Caki2 (cell line): ENCODE data around the gene TCF4. TPM values are rescaled to one million over a fixed set of nuclear protein-coding genes. Genes with fewer than 3 reads are reported as not detected.

Source experiments
- DNase-seq: peaks from one replicate; pipeline ENCODE4 v3.0.0-alpha.2; 2015; ENCODE audit warnings: low read depth
- in situ Hi-C: cut with HindIII; loops from 2 replicates; pipeline ENCODE4 v1.10.0; 2016; ENCODE audit warnings: low sequenced_read_pairs, low pct_unique_long_range_greater_than_20kb, mixed read lengths
- total RNA-seq: library from RNA; depleted of rRNA; stranded (reverse); fragments of >200 nt; shearing (Covaris generic); gene quantifications from 2 replicates; pipeline ENCODE4 v1.2.3, GENCODE V29; 2014; ENCODE audit warnings: low replicate concordance

TCF4 gene
- total RNA-seq, 1 experiment from 2014 or later: 9.5 TPM

DNA sequence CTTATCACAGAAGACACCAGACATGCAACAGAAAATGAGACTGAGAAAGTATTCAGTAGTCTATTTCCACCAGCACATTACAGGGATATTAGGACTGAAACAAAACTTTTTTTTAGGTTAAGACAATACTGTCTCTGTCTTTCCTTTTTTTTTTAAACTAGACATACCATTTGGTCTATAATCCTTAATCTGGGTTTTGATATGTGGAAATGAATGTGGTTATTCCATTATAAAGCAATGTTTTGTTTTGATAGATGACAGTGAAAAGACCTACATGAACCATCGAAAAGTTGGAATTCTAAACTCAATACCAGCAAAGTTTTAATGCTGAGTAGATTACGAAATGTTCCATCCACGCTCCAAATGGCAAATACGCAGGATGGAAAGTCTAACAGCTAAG, 123.4 kb downstream of the TCF4 start:
- DNase-seq: no peak
- in situ Hi-C loops: no loop called here

DNA sequence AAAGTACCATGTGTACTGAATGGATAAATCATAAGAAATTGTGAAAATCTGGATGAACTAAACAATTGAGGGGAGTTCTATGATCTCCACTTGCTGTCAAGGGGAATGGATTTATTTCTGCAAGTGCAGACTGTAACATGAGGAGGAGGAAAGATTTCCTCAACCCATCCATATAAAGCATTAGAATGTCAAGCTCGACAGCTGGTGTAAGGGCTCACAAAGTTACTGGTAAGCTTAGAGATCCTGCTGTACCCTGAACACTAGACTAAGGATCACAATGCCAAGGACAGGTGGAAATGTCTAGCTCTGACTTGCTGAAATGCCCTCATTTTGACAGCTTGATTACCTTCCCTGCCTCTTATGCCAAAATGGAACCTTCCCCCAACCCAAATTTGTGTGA, 125.3 kb downstream of the TCF4 start:
- in situ Hi-C loops: no loop called here
- no peak for DNase-seq

DNA sequence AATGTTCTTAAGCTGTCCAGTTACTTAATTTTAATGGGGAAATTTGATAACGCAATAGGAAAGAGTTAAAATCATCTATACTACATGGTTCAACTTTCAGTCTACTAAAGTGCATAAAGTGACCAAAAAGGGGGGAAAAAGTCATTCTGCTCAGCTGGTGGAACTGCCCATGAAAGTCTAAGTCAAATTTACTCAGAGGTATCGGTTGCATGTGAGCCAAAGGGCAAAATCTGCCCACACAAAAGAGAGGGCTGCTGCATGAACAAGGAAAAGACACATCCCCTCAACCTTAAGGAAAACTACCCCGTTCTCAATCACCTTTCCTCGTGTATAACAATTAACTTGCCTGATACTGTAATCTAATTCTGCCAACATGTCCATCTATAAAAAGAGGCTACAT, 126.1 kb downstream of the TCF4 start:
- no peak for DNase-seq
- in situ Hi-C loops: no loop called here

DNA sequence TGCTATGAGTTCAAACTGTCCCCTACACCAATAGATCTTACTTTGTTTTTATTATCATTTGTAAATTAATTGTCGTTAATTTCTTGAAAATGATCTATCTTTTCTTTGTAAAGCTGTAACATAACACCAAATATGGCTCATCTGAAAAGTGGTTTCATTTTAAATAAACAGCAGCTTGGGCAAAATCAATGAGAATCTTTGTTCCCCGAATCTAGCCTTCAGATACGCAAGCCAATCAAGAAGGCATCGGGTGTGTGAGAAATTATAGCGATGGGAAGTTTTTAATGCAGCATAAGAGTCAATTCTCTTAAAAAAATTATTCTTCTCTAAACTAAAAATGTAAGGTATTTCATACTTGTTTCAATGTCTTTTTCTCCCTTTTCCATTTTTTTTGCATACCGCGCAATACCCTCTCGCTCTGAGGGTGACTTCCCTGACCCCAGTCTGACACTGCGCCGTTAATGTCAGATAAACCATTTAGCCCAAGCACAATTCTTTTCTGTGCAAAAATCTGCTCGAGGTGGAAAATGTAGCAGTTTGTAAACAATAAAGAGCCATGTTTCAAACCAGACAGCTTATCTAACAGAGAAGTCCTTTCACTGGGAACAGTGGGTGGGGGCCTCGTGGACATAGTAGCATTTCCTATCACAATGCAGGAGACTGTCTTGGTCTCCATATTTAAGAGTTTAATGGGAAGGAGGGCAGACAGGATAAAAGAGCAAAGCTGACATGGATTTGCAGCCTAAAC, 129.4 kb downstream of the TCF4 start:
- in situ Hi-C loops: no loop called here
- DNase-seq: no peak

DNA sequence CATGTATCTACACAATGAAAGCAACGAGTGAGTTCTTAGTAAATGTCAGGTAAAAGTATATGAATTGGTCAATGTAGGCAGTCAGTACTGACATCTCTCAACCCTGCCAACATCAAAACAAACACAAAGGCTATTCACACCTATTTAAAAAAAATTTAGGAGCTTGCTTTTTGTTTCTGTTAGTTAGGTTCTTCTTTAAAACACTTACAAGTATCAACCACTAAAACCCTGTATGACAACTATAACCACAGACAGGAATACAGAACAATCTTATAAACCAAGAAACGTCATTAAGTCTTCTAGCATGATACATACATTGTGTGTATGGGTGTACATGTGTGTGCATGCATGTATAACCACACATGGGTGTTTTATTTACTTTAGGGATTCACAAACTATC, 131.0 kb downstream of the TCF4 start:
- in situ Hi-C loops: no loop called here
- DNase-seq: no peak

DNA sequence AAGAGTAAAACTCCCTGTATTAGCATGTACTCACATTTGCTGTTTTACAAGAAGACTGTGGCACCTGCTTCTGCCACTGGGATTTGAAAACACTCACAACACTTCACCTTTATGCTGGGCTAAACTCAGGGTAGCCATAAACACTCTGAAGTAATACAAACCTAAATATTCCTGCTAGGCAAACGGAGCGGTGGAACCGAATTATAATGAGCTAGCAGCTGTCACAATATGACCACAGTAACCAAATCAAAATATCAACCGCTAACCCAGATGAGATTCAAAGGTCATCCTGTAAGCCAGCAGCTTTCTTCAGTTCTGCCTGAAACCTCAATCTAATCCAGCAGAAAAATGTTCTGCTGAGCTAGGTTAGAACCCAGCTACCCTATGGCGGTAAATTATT, 132.1 kb downstream of the TCF4 start:
- no peak for DNase-seq
- in situ Hi-C loops: no loop called here

DNA sequence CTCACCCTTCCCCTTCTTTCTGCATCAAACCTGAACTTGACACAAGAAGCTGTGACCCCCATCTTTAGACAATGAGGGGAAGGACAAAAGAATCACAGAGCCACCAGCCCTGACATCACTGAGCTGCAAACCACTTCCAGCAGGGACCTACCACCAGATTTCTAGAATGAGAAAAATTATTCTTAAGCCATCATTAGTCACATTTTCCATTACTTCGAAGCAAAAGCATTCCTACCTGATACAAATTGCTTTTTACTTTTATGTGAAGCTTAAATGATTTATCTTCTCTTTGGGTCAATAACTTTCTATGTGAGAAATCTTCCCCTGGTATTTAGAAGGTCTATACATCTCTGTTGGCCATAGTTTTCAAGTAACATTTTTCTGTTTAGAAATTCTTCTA, 134.8 kb downstream of the TCF4 start:
- in situ Hi-C loops: no loop called here
- DNase-seq: no peak

DNA sequence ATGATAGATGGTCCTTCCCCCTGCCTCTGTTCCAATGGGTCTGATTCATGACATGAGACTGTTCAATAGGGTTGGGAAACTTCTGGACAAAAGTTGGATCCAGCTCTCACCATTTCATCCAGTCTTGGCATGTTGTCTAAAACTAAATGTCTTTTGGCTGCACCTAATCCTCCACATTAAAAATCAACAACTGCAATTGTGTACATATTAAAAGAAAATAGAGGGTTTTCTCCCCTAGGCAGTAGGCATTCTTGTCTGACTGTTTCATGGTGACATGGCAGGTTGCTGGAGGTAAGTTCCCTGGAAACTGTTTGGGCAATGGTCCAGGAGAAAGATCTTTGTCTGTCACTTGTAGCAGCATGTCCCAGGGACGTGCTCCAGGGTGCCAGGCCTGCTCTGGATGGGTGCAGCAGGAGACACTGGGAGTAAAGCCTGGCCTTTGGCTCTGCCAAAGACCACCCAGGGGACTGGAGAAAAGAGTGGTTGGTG, 135.8 kb downstream of the TCF4 start:
- DNase-seq: no peak
- in situ Hi-C loops: no loop called here

DNA sequence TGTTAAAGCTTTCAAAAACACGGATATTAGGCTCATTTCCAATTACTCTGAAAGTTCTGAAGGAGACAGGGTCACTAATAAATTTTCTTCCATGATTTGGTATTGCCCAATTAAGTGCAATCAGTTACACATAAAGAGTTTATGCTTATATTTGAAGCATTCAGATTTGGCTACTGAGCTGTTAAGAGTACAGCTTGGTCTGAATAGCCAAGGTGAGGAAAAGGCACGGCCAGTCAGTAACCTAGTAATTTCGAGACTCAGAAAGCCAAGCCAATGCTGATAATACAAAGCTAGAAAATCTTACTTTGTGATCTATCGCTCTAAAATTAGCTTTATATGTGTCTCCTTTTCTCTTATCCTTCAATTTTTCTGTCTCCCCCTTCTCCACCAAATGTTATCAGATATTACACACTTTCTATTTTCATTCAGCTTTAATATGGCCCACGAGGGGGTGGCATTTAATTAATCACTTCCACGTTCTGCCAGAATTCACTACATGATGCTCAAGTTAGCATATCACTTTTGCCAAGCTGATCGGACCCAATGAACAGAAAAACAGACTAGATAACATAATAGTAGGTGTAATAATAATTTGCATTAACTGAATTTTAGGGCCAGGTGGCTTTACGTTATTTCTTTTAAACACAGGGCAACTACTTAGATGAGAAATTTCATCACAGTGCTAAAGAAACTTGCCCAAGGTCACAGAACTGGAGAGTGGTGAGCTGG, 138.4 kb downstream of the TCF4 start:
- DNase-seq: no peak
- in situ Hi-C loops: no loop called here

DNA sequence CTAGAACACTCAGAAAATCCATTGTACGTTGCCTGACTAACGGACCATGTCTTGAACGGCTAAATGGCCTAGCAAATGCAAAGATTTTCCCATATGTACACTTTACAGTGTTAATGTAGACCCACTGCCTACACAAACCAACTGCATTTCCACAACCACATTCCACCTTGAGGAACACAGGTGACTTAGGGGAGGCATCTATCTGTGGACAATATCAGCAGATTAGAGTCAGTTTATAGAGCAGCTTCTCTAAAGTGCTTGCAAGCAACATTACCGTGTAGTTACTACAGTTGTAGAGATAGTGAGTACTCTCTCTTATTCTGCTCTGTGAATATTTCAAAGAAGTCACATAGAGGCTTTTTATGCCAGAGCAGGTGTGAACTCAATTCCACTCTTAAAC, 139.6 kb downstream of the TCF4 start:
- no peak for DNase-seq
- in situ Hi-C loops: no loop called here

DNA sequence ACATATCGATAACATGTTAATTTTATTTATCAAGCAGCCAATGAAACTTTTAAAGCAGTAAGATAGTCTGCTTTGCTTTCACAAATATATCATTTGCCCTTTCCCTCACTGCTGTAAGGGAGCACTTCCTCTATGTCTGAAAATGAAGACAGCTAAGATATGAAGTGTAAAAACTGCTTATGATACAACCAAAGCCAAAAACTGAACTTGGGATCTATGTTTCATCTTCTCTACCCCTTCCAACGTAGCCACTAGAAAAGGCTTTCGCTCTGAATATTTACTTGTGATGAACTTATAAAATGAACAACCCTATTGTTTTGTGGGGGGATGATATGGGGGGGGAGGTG, 140.3 kb downstream of the TCF4 start:
- in situ Hi-C loops: no loop called here
- no peak for DNase-seq

DNA sequence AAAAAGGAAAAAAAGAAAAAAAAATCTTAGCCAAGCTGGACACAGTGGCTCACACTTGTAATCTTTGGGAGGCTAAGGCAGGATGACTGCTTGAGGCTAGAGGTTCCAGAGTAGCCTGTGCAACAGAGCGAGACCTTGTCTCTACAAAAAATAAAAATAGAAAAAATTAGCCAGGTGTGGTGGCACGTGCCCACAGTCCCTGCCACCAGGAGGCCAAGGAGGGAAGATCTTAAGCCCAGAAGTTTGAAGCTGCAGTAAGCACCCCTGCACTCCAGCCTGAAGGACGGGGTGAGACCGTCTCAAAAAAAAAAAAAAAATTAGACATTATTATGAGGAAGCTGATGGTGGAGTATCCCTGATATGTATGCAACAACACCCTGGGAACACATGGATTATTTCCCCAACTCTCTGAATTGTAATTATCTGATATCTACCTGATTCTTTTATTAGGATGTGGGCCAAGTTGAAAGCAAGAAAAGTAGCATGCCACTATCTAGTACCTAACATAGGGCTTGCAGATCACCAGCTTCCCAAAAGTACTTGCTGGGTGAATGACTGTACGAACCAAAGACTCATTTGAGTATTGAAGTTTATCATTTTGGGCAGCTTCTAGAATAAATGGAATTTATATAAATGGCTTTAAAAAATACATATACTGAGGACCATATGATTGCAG, 140.9 kb downstream of the TCF4 start:
- in situ Hi-C loops: no loop called here
- DNase-seq: no peak

DNA sequence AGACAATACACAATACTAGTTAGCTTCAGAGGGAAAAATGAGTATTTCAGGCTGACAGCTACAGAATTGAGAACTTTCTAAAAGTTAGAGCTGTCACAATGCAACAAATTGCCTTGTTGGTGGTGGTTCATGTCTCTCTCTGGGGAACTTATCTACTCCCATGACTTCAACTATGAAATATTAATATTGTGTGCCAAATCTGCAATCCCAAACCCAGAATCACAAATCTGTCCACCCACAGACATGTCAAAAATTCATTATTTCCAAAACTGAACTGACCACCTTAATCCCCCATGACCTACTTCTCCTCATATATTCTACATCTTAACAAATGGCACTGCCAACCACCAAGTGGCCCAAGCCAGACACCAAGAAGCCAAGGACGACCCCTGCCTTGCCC, 143.5 kb downstream of the TCF4 start:
- no peak for DNase-seq
- in situ Hi-C loops: no loop called here

DNA sequence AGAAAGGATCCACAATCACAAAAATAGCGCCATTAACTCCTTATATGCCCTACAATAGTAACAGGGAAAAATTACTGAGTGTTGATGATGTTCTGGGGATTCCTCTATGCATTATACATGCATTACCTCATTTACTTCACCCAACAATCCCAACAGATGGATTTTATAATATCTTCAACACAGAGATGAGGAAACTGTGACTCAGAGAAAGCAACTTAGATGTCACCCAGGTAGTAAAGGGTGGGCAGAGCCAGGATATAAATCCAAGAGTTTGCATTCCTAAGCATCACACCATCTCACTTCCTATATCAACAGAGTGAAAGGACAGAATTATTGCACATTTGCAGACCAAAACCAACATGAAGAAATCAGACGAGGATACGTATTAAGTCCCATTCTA, 144.2 kb downstream of the TCF4 start:
- DNase-seq: no peak
- in situ Hi-C loops: no loop called here

DNA sequence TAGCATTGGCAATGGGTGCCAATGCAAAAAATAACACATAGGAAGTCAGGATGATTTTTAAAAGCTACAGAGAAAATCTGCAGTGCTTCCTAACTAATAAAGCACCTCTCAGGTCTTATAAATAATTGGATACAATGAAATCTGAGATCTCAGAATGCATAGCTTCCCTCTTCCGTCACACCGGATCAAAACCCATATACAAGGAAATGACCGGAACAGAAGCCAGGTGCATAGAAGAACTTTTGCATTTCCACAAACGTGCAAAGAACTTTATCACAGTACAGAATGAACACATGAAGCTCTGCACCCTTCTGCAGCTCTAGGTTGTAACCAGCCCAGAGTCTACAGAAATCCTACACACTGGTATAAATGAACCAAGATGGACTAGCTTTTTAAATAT, 145.4 kb downstream of the TCF4 start:
- in situ Hi-C loops: no loop called here
- DNase-seq: no peak

DNA sequence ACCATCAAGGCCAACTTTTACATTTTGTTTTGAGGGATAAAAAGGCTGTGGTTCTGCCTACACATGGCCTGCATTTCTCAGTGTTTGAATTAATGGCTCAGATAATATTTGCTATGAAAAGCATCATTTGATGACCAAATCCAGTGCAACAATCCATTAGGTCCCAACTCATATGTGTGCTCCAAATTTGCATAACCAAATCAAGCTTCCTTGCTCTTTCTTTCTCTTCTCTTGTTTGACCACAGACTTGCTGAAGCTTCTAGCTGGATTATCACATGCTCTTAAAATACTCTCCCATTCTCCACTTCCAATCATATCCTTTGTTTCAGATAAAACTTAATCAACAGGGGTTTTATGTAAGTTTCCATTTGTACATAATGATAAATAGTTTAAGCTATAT, 147.0 kb downstream of the TCF4 start:
- in situ Hi-C loops: no loop called here
- DNase-seq: no peak

DNA sequence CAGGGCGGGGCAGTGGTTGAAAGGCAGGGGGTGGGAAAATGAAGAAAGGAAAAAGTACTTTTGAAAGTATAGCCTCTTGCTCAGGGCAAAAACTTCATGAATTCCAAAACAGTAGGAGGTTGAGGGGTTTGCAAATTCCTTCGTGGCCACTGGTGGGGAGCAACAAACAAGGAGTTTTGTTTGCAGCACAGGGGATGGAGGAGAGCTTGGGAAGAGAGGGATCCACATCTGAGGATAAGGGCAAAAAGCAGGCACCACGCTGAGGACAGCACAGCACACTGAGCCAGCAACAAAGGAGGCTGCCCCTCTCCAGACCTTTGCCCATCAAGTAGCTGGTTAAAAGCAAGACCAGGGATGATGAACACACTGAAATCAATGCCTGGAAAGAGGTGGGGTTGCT, 148.9 kb downstream of the TCF4 start:
- no peak for DNase-seq
- in situ Hi-C loops: no loop called here

DNA sequence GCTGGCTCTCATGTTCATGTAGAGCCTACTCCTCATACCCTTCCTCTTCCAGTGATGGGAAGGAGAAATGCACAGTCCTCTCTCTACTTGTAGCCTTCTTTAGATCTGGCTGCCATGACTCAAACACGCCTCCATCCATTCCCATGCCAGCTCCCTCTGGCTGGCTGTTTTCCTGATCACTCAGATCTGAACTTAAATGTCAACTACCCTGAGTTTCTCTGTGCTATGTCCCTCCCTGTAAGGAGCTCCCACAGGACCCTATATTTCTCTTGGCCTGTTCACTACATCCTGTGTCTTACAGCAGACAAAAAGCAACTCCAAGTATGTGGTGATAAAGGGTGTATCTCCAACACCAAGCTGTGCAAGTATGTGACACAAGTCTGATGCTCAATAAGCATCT, 152.4 kb downstream of the TCF4 start:
- no peak for DNase-seq
- in situ Hi-C loops: no loop called here

DNA sequence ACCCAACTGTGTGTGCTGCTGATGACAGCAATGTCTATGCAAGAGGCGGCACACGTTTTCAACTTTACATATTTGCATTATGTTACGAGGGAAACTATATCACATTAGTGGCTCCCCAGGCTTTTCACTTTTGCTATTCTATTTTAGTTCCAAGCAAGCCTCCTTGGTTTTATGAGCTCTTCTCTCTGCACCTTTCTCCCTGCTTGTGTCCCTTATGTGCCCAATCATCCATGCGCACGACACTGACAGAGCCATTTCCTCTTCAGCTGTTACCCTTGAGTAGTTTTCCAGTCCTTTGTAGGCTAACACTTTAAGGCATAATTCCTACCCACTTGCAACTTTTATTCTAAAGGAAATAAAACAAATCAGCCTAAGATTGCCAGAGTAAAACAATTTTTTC, 154.3 kb downstream of the TCF4 start:
- in situ Hi-C loops: no loop called here

More for the DNA sequence above, 154.3 kb downstream of the TCF4 start:
- DNase-seq: no peak
